ENCODE results near the gene TUT1. TPM values are rescaled to one million over a fixed set of nuclear protein-coding genes. Genes with fewer than 3 reads are reported as not detected.

Gene TUT1
- total RNA-seq, 2 donors from 2014 or later, result 14.0 to 14.7 TPM

DNA sequence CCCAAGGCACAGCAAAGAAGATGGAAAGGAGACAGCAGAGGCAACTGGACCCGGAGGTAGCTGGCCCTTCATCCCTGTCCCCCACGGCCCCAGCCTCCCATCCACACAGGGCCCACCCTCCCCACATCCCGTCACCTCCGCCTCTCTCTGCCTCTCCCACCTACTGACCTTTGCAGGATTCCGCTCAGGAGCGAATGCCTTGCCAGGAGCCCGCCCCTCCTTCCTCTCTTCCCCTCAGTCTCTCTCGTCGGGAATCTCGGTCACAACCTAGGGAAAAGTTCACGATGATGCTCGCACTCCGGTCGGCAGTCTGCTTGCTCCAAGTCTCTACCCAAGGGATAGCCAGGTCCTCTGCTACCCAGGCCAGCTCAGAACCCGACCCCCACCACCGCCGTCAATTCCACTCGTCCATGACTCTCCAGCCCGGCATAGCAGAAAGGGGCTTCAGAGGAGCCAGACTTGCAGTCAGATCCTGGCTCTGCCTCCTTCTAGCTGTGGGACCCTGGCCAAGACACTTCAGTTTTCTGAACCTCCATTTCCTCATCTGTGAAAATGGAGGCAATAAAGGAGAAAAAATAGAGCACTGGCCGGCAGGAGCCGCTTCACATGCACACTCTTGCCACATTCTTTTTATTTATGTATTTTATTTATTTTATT is 54.9 kb downstream of the TUT1 start:
- ATAC-seq (no peak), DNase-seq (no peak)
- intact Hi-C loops (cut with DNase I, micrococcal nuclease), result no loop called here

- no peak for ATAC-seq
- intact Hi-C loops (cut with DNase I, micrococcal nuclease), result no loop called here
- no peak for DNase-seq
These were observed 55.5 kb downstream of the TUT1 start for GRCh38 chr11:62535802-62536201.

GRCh38 chr11:62534779-62535545 is 56.4 kb downstream of the TUT1 start:
- intact Hi-C loops (cut with DNase I, micrococcal nuclease), result no loop called here
- ATAC-seq, result no peak
- no peak for DNase-seq

GRCh38 chr11:62532096-62532495 is 59.2 kb downstream of the TUT1 start:
- ATAC-seq, result no peak
- intact Hi-C loops (cut with DNase I, micrococcal nuclease), result no loop called here
- DNase-seq, result no peak

Small RNAs within 50 kb of the gene (microRNA-seq; reads per million reads assigned to microRNA genes)
- gene MIR6747, result 0 reads per million in 2 donors

Other genes with a start within 250 kb of the TUT1 start
- gene SCGB1A1, start 172.5 kb downstream of the TUT1 start, total RNA-seq, result not detected
- 100 to 1,000 TPM; 629 to 631 TPM for gene AHNAK, start 44.7 kb downstream of the TUT1 start, total RNA-seq
- 1,000 to 10,000 TPM; 1,192 to 1,207 TPM for gene EEF1G, start 17.6 kb downstream of the TUT1 start, total RNA-seq
- 10 to 100 TPM; 84.5 to 96.6 TPM for gene MTA2, start 10.3 kb upstream of the TUT1 start, total RNA-seq
- 10 to 100 TPM; 45.4 to 57.9 TPM for gene EML3, start 21.3 kb upstream of the TUT1 start, total RNA-seq
- 1 to 10 TPM; 2.0 to 3.2 TPM for gene ROM1, start 21.7 kb upstream of the TUT1 start, total RNA-seq
- 10 to 100 TPM; 27.0 to 28.8 TPM for gene B3GAT3, start 30.5 kb upstream of the TUT1 start, total RNA-seq
- gene GANAB, start 55.1 kb upstream of the TUT1 start, total RNA-seq, result 100 to 1,000 TPM; 214 to 270 TPM
- gene INTS5, start 61.8 kb upstream of the TUT1 start, total RNA-seq, result 10 to 100 TPM; 16.6 to 17.1 TPM
- 10 to 100 TPM; 53.9 to 65.0 TPM for gene C11orf98, start 73.7 kb upstream of the TUT1 start, total RNA-seq
- gene CSKMT, start 73.8 kb upstream of the TUT1 start, total RNA-seq, result 10 to 100 TPM; 14.0 to 15.1 TPM
- 10 to 100 TPM; 13.2 to 13.3 TPM for gene UQCC3, start 80.2 kb upstream of the TUT1 start, total RNA-seq
- gene LBHD1, start 80.7 kb upstream of the TUT1 start, total RNA-seq, result 10 to 100 TPM in 1 of 2 donors, 1 to 10 TPM in 1; 6.5 to 12.8 TPM
- 10 to 100 TPM; 66.9 to 88.9 TPM for gene UBXN1, start 87.5 kb upstream of the TUT1 start, total RNA-seq
- 1 to 10 TPM; 2.2 to 3.6 TPM for gene LRRN4CL, start 98.0 kb upstream of the TUT1 start, total RNA-seq
- 10 to 100 TPM; 38.8 to 53.2 TPM for gene BSCL2, start 115.9 kb upstream of the TUT1 start, total RNA-seq
- under 1 TPM in 1 of 2 donors, not detected in 1; 0.81 TPM for gene GNG3, start 116.2 kb upstream of the TUT1 start, total RNA-seq
- gene HNRNPUL2, start 135.9 kb upstream of the TUT1 start, total RNA-seq, result 10 to 100 TPM; 47.5 to 54.2 TPM
- gene TTC9C, start 137.0 kb upstream of the TUT1 start, total RNA-seq, result 10 to 100 TPM; 27.3 to 34.9 TPM
- 10 to 100 TPM; 11.5 to 14.5 TPM for gene ZBTB3, start 162.6 kb upstream of the TUT1 start, total RNA-seq
- gene POLR2G, start 170.1 kb upstream of the TUT1 start, total RNA-seq, result 10 to 100 TPM; 39.9 to 42.1 TPM
- gene TAF6L, start 179.9 kb upstream of the TUT1 start, total RNA-seq, result 10 to 100 TPM; 16.9 to 18.3 TPM
- gene TMEM179B, start 195.9 kb upstream of the TUT1 start, total RNA-seq, result 10 to 100 TPM; 50.9 to 58.2 TPM
- 10 to 100 TPM; 18.5 to 22.6 TPM for gene TMEM223, start 200.5 kb upstream of the TUT1 start, total RNA-seq
- 10 to 100 TPM; 50.4 to 51.0 TPM for gene NXF1, start 213.9 kb upstream of the TUT1 start, total RNA-seq
- 10 to 100 TPM; 37.7 to 39.6 TPM for gene STX5, start 240.5 kb upstream of the TUT1 start, total RNA-seq
- gene TEX54, start 241.3 kb upstream of the TUT1 start, total RNA-seq, result not detected
- gene WDR74, start 248.1 kb upstream of the TUT1 start, total RNA-seq, result 10 to 100 TPM; 31.3 to 38.9 TPM

Data from left colon (tissue), 2 donors.